Hematopoietic multipotent progenitor cell (in vitro differentiated cells): Measurements from ENCODE around the gene TMEM117. TPM values are rescaled to one million over a fixed set of nuclear protein-coding genes. Genes with fewer than 3 reads are reported as not detected.
"Not testable (repeated sequence)": the region's sequence is repeated elsewhere in the genome, so short reads cannot be mapped to it uniquely, and the experiment has no call there.

ENCODE experiments used
- DNase-seq, 3 donors: peaks; one replicate each; pipeline ENCODE4 v3.0.0-alpha.2; 2011 to 2015; ENCODE audit warnings: low read depth in 2 of 3, low spot score in 2 of 3
- total RNA-seq: library from RNA; depleted of rRNA; stranded (reverse); fragments of >200 nt; gene quantifications from one replicate; pipeline ENCODE4 v1.2.3, GENCODE V29; 2012

TMEM117 gene
- total RNA-seq, 1 donor, result 3.0 TPM

DNA sequence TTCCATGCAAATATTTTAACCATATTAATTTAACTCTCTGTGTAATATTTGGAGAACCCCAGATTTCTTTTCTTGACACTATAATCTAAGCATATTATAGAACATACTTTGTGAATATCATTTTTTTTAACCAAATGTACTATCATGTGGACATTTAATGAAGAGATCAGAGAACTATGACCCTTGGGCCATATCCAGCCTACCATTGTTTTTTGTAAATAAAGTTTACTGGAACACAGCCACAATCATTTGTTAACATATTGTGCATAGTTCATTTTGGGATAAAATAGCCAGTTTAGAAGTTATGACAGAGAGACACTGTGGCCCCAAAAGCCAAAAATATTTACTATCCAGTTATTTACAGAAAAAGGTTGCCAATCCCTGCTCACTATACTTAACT lies 338.2 kb downstream of the TMEM117 start:
- no peak for DNase-seq

DNA sequence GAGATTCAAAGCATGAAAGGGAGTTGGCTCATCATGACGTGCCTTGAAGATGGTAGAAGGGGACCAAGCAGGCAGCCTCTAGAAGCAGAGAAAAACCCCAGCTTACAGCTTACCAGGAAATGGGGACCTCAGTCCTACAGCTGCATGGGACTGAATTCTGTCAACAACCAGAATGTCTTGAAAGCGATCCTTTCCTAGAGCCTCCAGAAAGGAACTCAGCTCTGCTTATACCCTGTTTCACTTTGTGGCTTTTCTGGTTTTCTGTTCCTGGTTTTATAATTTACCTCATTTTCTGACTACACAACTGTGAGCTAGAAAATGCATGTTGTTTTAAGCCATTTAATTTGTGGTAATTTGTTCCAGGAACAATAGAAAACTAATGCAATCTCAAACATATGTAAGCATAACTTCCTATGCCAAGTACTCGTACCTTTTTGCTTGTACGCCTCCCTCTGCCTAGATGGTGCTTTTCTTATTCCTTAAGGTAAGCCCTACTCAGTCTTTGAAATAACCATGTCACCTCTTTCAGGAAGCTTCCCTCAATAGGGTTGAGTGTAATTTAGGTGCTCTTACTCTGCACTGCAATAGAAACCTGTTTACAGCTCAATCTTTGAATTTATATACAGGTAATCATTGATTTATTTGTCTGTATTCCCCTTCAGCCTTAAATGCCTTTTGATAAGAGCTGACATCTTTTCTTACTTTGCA lies 348.8 kb downstream of the TMEM117 start:
- no peak for DNase-seq

DNA sequence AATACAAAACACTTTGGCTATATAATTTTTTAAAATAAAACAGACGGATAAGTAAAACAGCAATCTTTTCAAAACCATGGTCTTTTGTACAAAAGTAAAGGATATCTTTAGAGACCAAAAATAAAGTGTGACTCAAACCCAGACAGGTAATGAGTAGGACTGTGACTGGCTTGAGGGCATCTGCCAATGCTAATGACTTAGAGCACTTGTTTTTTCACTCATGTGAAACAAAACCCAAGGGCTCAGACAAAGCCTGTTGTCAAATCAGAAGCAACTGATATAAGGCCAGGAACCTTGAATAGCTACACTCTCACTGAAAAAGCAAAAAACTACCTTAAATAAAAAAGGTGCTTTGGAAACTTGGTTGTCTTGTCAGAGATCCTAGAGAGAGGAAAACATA lies 357.4 kb downstream of the TMEM117 start:
- DNase-seq, result no peak

DNA sequence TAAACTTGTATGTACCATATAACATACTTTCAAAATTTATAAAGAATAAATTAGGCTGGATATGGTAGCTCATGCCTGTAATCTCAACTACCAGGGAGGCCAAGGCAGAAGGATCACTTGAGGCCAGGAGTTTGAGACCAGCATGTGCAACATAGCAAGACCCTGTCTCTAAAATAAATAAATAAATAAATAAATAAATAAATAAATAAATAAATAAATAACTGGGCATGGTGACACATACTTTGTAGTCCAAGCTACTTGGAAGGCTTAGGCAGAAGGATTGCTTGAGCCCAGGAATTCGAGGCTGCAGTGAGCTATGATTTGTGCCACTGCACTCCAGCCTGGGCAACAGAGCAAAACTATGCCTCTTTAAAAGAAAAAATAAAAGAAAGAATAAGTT lies 359.8 kb downstream of the TMEM117 start:
- DNase-seq, result not testable (repeated sequence)

DNA sequence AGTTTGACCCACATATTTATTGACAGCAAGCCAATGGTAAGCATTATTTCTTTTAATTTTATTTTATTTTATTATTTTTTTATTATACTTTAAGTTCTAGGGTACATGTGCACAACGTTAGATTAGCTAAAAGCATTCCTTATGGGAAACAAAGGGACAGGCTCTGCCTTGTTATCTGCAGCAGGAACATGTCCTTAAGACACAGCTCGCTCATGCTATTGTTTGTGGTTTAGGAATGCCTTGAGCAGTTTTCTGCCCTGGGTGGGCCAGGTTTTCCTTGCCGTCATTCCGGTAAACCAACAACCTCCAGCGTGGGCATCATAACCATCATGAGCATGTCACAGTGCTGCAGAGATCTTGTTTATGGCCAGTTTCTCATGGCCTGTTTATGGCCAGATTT lies 370.2 kb downstream of the TMEM117 start:
- no peak for DNase-seq

DNA sequence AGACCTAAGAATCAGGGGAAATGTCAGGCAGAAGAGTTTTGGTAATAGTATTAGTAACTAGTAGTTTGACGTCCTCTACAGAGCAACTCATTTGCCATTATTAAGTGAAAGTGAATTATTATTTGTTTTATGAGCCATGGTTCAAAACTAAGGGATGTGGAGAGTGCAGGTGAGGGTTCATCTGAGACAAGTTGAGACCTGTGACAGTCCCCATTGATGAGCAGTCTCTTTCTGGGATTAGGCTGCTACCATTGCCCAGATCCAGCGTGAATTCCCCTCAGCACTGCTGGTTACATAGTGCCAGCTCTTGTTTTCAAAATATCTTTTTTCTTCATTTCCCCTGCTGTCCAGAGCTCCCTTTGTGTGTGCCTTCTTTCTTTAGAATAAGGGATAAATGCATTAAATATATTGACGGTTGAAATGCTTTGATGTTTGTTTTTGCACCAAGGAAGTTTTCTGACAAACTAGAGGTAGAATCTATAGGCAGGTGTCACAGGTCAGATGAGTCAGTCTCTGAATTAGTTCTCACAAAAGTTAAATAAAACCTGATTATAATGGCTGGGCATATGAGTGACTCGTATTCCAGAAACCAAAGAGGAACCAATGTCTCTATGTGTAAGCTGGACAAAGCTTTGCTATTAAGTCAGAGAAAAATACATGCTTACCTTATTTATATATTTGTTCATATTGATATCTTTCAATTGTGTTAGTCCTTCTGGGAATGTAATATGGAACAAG lies 381.4 kb downstream of the TMEM117 start:
- no peak for DNase-seq

DNA sequence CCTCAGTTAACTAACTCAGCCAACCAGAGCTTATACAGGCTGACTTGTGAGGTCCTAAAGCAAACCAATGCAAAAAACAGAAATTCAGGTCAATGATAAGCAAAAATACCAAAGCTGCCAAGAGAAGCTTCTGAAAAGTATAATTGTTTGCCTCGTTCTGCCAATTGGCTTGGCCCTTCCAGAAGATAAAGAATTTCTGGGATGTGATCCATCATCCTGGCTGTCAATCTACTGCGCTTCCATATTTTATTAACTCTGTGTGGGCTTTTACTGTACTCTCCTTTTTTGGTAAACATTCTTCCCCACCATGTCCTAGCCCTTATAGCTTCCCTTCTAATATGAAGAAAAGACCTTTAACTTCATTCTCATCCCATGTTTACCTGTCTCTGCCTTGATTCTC lies 387.9 kb downstream of the TMEM117 start:
- no peak for DNase-seq

DNA sequence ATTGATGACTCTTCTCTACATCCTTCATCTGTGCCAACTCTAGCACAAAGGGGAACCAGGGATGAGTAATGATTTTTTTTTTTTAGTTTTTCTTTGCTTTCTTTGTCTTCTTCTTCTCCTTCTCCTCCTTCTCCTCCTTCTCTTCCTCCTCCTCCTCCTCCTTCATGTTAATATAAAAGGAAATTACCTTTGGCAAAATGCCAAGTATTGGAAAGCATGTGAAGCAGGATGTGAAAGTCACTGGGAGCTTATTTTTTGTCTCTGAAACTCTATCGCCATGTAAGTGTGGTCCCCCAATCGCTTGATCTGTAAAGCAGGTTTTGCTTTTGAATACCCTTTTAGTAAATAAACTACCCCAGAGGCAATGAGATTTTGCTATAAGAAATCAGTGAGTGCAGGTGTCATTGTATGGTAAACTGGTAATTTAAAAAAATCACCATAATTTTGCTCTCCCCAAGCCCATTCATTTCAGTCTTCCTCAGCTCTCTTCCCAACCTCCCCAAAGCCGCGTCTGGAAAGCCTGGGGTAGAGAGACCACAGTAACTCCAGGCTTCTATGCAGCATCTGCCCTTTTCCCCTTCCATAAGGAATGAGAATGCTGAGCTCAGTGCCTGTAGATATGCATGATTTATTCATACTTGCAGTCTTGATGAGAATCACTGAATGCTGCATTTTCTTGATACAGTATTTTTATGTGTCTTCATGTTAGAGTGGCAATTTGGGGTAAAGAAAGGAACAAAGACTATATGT lies 388.7 kb downstream of the TMEM117 start:
- DNase-seq, result no peak

DNA sequence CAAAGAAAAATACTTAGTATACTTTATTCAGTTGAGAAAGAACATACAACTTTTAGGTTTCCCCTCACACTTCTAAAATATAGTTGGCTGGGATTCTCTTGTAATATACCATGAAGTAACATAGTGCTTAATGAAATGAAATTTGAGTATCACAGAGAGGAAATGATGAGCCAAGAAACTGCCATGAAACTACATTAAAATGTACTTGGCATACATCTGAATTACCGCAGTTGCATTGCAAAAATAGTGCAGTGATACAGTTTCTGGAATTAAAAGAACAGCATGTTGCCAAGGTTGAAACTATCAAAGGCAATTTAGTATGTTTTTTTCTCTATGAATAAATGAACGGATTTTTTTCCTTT lies 389.2 kb downstream of the TMEM117 start:
- DNase-seq, result no peak

DNA sequence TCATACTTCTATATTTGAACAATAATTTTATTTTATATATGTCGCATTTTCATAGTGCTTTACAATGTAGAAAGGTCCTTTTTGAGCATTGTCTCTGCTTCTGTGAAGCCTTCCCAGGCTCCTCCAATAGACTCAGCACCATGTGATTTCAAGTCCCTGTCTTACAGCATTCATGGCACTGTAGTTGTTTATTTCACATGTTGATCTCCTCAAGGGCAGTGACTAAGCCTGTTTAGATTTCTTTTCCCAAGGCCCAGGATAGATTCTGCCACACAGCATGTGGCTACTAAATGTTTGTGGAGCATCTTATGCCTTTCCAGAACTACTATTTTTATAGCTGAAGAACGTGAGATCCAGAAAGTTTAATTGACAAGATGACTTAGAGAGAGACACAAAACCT lies 391.7 kb downstream of the TMEM117 start:
- DNase-seq, result no peak

DNA sequence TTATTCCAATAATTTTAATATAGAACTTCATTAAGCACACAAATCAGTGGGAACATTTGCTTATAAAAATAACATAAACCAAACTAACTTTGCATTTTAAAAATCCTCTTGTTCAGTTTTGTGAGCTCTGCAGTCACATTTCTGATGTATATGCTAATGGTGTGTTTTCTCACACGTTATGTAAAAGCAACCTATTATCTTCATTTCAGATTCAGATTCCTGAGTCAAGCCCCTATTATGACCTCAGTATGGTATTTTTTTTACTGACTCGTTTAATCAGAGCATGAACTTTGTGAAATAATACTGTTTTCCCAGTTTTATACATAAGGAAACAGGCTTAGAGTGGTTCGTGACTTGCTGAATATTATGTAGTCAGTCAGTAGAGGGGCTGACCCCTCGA lies 394.0 kb downstream of the TMEM117 start:
- DNase-seq, result no peak

DNA sequence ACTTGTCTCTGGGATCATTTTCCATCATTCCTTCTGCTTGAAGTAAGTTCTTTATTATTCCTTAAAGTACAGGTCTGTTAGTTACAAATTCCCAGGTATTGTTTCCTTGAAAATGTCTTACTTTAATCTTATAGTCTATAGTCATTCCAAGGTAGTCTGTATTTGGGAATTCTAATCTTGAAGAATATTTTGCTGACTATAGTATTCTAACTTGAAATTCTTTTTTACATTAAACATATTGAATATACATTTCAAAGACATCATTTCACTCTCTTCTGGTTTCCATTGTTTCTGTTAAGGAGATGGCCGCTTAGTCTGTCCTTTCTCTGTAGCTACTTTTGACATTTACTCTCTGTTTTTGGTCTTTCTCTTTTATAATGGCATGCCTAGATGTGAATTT lies 399.8 kb downstream of the TMEM117 start:
- no peak for DNase-seq

DNA sequence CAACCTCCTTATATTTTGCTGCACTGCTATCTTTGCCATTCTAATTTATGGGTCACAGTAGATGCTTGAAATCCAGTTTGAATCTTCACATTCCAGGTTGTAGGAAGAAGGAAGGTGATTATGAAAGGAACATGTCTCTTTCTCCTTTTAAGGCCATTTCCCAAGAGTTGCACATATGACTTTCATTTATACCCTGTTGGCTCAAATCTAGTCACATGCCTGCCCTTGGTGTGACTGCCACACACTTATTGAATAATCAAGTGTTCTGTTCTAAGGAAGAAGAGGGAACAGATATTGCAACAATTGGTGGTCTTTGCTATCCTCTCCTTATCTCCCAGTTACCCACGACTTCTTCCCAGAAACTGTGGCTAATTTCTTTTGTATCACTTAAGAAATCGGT lies 404.3 kb downstream of the TMEM117 start:
- no peak for DNase-seq

DNA sequence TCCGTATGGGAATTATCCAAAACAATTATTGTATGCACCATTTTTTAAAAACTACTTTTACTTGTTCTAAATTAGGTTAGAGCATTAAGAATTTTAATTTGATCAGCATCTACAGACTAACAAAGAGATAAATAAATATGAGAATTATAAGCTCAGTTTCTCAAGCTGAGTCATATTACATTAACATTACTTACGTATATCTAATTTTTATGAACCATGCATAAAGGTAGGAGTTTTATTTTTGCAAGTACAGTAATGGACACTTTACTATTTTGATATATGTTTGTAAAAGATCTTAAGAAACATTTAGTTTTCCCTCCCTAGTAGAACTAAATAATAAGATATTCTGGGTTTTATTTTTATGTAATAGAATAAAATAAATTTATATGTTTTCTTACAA lies 410.1 kb downstream of the TMEM117 start:
- DNase-seq, result no peak

DNA sequence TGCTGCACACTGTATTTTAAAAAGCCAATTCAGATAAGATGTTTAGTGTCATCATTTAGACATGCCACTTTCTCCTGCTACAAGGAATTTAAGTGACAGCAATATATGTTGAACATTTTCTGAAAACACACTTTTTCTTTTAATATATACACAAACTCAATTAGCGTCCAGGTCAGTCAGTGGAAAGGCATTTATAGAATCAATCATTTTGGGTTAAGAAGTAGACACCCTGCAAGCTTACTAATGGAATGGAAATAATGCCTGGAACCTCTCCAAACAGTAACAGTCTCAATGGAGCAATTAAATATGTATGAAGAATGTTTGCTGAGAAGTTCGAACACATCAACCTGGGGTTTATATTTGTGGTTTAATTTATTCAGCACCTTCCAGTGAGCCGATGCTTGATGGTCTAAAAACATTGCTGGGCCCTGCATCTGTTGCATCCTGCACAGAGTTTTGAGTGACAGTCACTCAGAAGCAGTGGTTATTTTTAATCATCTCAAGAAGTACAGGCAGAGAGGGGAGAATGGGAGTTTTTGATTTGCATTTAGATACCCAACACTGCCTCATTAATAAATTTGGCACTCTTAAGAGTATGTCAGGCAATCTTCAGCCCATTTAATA lies 410.7 kb downstream of the TMEM117 start:
- DNase-seq, result no peak

DNA sequence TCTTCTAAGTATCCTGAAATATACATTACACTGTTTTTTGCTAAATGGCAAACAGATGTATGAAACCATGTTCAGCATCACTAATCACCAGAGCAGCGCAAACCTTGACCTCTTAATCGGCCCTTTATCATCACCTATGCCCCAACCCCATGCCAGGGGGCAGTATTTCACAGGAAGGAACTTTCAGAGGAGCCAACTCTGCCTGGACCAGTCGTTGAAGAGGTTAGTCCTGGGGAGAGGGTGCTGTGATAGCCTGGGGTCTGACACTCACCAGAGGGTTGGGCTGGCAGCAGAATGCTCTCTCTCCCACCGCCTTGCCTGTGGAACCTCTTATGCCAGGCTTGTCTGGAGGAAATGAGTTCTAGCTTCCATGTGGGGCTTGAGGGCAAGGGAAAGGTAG lies 411.7 kb downstream of the TMEM117 start:
- no peak for DNase-seq

DNA sequence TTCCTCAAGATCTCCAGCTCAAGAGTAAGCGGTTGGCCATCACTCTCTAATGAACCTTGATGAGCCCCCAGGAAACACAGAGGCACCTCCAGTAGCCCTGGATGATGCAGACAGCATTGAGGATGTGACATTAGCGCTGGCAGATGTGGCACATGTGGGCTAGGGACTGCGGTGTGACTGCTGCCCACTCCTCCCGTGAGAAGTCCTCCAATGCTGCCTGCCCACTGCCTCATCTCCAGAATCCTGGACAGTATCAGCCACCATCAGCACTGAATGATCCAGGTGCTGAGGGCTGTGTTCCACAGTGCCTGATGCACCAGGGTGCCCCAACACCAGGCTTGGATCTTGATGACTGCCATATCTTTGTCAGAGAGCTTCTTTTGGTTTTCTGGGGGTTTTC lies 412.6 kb downstream of the TMEM117 start:
- DNase-seq, result no peak

DNA sequence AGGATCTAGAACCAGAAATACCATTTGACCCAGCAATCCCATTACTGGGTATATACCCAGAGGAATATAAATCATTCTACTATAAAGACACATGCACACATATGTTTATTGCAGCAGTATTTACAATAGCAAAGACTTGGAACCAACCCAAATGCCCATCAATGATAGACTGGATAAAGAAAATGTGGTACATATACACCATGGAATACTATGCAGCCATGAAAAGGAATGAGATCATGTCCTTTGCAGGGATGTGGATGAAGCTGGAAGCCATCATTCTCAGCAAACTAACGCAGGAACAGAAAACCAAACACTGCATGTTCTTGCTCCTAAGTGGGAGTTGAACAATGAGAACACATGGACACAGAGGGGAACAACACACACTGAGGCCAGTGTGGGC lies 414.6 kb downstream of the TMEM117 start:
- DNase-seq, result not testable (repeated sequence)

DNA sequence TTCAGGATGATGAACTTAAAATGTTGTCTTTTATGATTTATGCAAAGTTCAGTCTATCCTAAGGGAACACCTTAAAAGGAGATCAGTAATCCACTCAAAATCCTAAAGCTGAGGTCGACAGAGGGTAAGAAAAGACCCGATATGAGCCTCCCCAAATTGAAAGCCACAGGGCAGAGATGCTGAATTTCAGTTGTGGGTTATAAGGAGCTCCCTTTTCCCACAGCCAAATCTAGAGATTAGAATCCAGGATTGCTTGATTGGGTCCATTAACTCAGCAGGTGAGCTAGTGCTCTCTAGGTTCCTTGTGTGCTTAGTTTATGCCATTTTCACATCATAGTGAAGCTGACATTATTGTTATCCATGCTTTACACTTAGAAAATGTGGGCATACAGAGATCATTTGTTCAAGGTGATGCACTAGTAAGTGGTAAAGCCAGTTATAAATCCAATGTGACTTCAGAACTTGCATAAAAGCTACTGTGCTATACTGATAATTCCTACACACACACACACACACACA lies 417.5 kb downstream of the TMEM117 start:
- no peak for DNase-seq

DNA sequence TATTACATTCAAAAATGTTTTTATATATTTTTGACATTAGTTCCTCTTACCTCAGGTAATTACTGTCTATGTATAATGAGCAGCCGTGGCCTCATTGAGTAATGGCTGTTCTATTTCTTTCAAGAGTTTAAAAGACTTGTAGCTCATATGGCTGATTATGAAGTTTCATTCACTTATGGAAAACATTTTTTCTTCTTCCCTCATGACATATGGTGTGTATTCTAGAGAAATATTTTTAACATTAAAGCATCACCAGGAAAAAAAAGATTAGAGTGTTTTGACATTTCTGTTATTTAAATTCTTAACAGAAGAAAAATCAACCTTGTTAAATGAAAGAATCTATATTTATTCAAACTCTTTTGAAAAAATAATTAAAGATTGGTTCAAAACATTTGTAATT lies 422.4 kb downstream of the TMEM117 start:
- DNase-seq, result no peak

DNA sequence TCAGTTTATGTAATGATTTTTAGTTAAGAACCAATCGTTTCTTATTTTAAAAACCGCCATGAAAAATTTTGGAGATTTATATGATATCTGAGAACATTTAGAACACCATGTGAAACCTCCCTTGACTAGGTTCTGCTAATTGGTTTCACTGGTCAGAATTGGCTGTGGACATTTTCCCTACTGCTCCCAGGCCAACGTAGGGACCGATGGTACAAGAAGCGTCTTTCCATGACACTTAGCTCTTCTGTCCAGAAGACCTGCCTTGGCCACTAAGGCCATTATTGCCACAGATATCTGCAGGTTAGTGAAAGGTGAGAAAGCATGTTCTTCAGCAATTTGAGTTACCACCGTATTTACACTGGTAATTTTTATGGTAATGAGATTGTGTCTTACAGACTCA lies 424.0 kb downstream of the TMEM117 start:
- DNase-seq, result no peak
